SKM-1 treated with dmso at 0.1 percent for 144 hours (cell line): ENCODE data around the gene PAGR1.
"Not testable (repeated sequence)": the region's sequence is repeated elsewhere in the genome, so short reads cannot be mapped to it uniquely, and the experiment has no call there.

Experiments used
- DNase-seq: peaks from one replicate; lab custom pipeline; 2025; ENCODE audit not compliant: unreplicated experiment; lab: John Stamatoyannopoulos, UW

The PAGR1 gene

DNA sequence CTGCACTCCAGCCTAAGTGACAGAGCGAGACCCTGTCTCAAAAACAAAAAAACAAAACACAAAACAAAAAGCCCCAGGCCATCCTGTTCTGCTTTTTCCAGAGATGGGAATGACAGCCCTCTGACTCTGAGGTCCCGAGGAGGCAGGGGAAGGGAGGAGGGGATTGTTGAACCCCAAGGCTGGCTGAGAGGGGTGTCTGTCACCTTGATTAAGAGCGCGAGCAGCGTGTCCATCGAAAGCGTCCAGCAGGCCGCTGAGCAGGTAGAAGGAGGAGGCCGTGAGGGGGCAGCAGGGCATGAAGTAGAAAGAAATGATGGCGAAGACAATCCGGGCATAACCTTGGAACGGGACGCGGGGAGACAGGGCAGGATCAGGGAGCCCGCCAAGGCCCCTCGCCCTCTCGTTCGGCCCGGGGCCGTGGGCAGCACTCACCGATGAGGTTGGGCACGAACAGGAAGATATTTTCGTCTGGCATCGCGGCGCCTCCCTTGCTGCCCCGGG is 46.5 kb downstream of the PAGR1 start:
- DNase-seq = no peak

- peak; percentile 97 for DNase-seq
These were observed 47.1 kb downstream of the PAGR1 start, which contains the start of gene CDIPT for GRCh38 chr16:29862884-29863668. CDIPT (minus strand) TSS chr16:29863226; CDS start chr16:29862857, 369 bp downstream.

GRCh38 chr16:29863669-29863984 is 47.7 kb downstream of the PAGR1 start:
- no peak for DNase-seq

GRCh38 chr16:29864205-29864604 is 48.3 kb downstream of the PAGR1 start:
- DNase-seq = no peak

DNA sequence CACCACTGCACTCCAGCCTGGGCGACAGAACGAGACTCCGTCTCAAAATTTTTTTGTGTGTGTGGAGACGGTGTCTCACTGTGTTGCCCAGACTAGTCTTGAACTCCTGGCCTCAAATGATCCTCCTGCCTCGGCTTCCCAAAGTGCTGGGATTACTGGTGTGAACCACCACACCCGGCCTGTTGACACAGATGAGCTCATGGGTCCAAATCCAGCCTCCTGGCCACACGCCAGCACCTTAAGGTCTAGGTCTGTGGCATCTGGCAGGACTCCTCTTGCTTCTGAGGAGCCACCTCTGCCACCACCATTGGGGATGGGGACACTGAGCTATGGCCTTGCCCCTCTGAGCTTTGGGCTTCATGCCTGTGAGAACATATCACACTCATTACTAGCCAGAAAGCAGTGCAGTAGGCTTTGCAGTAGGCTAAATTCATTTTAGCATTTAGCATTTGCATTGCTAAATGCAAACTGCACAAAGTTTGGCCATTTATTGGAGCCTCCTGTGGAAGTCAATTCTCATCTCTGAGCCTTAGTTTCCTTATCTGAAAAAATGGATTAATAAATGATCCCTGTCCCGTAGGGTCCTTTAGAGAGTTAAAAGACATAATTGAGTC is 52.6 kb downstream of the PAGR1 start:
- no peak for DNase-seq

GRCh38 chr16:29869067-29869466 is 53.1 kb downstream of the PAGR1 start:
- DNase-seq = not testable (repeated sequence)
